WTC11 (cell line): ENCODE data around the gene RBM19.

ENCODE experiments used
- ESRRA ChIP-seq: sonication (generic); formaldehyde crosslinking; IDR thresholded peaks from 2 replicates; pipeline ENCODE4 v1.8.1; 2022; ENCODE audit warnings: mild to moderate bottlenecking, missing genetic modification reagents, borderline replicate concordance
- NFYB ChIP-seq: sonication (generic); formaldehyde crosslinking; conservative IDR thresholded peaks from 2 replicates; pipeline ENCODE4 v1.8.0; 2022; ENCODE audit warnings: low read depth, missing genetic modification reagents
- TF ChIP-seq, protein P1 (sequence below): fragments of 200-600 bp; IDR thresholded peaks from 2 replicates; pipeline ENCODE4 v1.8.0; 2022; ENCODE audit warnings: antibody characterized with exemption
- TF ChIP-seq, protein P2 (sequence below): sonication (generic); formaldehyde crosslinking; IDR thresholded peaks from 2 replicates; pipeline ENCODE4 v1.8.0; 2022; ENCODE audit warnings: mild to moderate bottlenecking, missing genetic modification reagents
- TF ChIP-seq, protein P3 (sequence below): sonication (generic); formaldehyde crosslinking; IDR thresholded peaks from 2 replicates; pipeline ENCODE4 v1.8.0; 2022; ENCODE audit warnings: mild to moderate bottlenecking, missing genetic modification reagents
- TF ChIP-seq, protein P4 (sequence below): sonication (generic); formaldehyde crosslinking; IDR thresholded peaks from 2 replicates; pipeline ENCODE4 v1.8.0; 2022; ENCODE audit warnings: mild to moderate bottlenecking, missing genetic modification reagents

DNA sequence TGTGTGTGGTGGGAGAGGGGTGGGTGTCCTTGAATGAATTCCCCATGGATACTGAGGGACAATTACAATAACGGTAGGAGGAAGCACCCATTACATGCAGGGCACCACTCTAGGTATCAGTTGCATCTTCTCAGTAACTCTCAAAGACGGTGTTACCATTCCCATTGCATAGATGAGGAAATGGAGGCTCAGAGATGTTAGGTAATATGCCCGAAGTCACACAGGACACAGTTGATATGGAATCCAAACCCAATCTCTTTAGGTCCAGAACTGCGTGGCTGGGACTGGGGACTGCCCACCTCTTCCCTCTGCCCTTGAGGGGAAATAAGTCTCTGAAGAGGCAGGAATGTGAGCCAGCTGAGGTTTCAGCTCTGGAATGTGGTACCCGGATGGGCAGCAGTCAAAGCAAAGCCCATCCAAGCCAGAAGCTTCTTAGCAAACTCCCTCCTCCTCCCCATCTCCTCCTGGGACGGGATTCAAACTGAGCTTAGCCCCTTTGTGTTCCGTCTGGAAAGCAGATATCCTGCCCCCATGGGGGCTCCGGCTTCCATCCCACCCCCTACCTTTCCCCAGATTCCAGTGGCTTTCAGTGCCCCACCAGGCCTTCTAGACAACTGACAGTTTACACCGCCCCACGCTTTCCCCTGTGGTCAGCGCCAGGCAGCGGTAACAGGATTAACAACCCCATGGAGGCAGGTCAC lies 187.5 kb downstream of the RBM19 start:
- TF ChIP-seq, protein P1, sequence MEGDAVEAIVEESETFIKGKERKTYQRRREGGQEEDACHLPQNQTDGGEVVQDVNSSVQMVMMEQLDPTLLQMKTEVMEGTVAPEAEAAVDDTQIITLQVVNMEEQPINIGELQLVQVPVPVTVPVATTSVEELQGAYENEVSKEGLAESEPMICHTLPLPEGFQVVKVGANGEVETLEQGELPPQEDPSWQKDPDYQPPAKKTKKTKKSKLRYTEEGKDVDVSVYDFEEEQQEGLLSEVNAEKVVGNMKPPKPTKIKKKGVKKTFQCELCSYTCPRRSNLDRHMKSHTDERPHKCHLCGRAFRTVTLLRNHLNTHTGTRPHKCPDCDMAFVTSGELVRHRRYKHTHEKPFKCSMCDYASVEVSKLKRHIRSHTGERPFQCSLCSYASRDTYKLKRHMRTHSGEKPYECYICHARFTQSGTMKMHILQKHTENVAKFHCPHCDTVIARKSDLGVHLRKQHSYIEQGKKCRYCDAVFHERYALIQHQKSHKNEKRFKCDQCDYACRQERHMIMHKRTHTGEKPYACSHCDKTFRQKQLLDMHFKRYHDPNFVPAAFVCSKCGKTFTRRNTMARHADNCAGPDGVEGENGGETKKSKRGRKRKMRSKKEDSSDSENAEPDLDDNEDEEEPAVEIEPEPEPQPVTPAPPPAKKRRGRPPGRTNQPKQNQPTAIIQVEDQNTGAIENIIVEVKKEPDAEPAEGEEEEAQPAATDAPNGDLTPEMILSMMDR: no peak
- TF ChIP-seq, protein P2, sequence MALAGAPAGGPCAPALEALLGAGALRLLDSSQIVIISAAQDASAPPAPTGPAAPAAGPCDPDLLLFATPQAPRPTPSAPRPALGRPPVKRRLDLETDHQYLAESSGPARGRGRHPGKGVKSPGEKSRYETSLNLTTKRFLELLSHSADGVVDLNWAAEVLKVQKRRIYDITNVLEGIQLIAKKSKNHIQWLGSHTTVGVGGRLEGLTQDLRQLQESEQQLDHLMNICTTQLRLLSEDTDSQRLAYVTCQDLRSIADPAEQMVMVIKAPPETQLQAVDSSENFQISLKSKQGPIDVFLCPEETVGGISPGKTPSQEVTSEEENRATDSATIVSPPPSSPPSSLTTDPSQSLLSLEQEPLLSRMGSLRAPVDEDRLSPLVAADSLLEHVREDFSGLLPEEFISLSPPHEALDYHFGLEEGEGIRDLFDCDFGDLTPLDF (CRISPR knock-in tag): no peak
- no peak for TF ChIP-seq ESRRA (CRISPR knock-in tag)
- TF ChIP-seq, protein P3, sequence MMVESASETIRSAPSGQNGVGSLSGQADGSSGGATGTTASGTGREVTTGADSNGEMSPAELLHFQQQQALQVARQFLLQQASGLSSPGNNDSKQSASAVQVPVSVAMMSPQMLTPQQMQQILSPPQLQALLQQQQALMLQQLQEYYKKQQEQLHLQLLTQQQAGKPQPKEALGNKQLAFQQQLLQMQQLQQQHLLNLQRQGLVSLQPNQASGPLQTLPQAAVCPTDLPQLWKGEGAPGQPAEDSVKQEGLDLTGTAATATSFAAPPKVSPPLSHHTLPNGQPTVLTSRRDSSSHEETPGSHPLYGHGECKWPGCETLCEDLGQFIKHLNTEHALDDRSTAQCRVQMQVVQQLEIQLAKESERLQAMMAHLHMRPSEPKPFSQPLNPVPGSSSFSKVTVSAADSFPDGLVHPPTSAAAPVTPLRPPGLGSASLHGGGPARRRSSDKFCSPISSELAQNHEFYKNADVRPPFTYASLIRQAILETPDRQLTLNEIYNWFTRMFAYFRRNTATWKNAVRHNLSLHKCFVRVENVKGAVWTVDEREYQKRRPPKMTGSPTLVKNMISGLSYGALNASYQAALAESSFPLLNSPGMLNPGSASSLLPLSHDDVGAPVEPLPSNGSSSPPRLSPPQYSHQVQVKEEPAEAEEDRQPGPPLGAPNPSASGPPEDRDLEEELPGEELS (CRISPR knock-in tag): no peak
- TF ChIP-seq NFYB: no peak
- TF ChIP-seq, protein P4, sequence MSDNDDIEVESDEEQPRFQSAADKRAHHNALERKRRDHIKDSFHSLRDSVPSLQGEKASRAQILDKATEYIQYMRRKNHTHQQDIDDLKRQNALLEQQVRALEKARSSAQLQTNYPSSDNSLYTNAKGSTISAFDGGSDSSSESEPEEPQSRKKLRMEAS (CRISPR knock-in tag): no peak
